ENCODE measurements around the gene C10orf53. TPM values are rescaled to one million over a fixed set of nuclear protein-coding genes. Genes with fewer than 3 reads are reported as not detected.

C10orf53 gene
- total RNA-seq, 1 donor, result not detected

GRCh38 chr10:49737474-49738201 lies 58.2 kb downstream of the C10orf53 start:
- no peaks in the 10 kb centered on the region for H3K79me2 ChIP-seq (ENCODE audit: insufficient read depth, low read length)
- no peak overlapping the region for H3K27ac ChIP-seq (ENCODE audit: low read depth, low read length)
- TF ChIP-seq, protein P1, sequence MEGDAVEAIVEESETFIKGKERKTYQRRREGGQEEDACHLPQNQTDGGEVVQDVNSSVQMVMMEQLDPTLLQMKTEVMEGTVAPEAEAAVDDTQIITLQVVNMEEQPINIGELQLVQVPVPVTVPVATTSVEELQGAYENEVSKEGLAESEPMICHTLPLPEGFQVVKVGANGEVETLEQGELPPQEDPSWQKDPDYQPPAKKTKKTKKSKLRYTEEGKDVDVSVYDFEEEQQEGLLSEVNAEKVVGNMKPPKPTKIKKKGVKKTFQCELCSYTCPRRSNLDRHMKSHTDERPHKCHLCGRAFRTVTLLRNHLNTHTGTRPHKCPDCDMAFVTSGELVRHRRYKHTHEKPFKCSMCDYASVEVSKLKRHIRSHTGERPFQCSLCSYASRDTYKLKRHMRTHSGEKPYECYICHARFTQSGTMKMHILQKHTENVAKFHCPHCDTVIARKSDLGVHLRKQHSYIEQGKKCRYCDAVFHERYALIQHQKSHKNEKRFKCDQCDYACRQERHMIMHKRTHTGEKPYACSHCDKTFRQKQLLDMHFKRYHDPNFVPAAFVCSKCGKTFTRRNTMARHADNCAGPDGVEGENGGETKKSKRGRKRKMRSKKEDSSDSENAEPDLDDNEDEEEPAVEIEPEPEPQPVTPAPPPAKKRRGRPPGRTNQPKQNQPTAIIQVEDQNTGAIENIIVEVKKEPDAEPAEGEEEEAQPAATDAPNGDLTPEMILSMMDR (IDR thresholded peaks at IDR 0.05; ENCODE audit: extremely low read depth, low read depth, low read length), result no peak
- H3K4me1 ChIP-seq (ENCODE audit: insufficient read depth, low read length), result no peaks in the 10 kb centered on the region
- peak; percentile 82 for DNase-seq (ENCODE audit: insufficient read length, low spot score, missing footprints)
- no peak overlapping the region for H3K4me2 ChIP-seq (ENCODE audit: insufficient read depth, low read length)
- no peak overlapping the region for H3K4me3 ChIP-seq (ENCODE audit: insufficient read depth, low read length)
- no peaks in the 10 kb centered on the region for H3K9me3 ChIP-seq (ENCODE audit: low read depth, low read length)
- H3K27me3 ChIP-seq (ENCODE audit: insufficient read depth, low read length), result no peaks in the 10 kb centered on the region
- no peak overlapping the region for H2AFZ ChIP-seq (ENCODE audit: low read length)
- H4K20me1 ChIP-seq (ENCODE audit: insufficient read depth, low read length), result no peaks in the 10 kb centered on the region
- no peaks in the 10 kb centered on the region for H3K36me3 ChIP-seq (ENCODE audit: insufficient read depth, low read length)

- Histone ChIP-seq H4K20me1 (ENCODE audit: insufficient read depth, low read length) (no peaks in the 10 kb centered on the region), H3K79me2 (ENCODE audit: insufficient read depth, low read length) (no peaks in the 10 kb centered on the region), H2AFZ (ENCODE audit: low read length) (no peak overlapping the region), H3K27ac (ENCODE audit: low read depth, low read length) (no peak overlapping the region), H3K27me3 (ENCODE audit: insufficient read depth, low read length) (no peaks in the 10 kb centered on the region), H3K4me3 (ENCODE audit: insufficient read depth, low read length) (no peak overlapping the region), H3K4me2 (ENCODE audit: insufficient read depth, low read length) (no peak overlapping the region), H3K36me3 (ENCODE audit: insufficient read depth, low read length) (no peaks in the 10 kb centered on the region), H3K4me1 (ENCODE audit: insufficient read depth, low read length) (no peaks in the 10 kb centered on the region), H3K9me3 (ENCODE audit: low read depth, low read length) (no peaks in the 10 kb centered on the region)
- peak; percentile 76 for DNase-seq (ENCODE audit: insufficient read length, low spot score, missing footprints)
- TF ChIP-seq, protein P1 (IDR thresholded peaks at IDR 0.05; ENCODE audit: extremely low read depth, low read depth, low read length), result no peak
These were observed 59.3 kb downstream of the C10orf53 start for GRCh38 chr10:49738616-49739360.

GRCh38 chr10:49739426-49739825 lies 60.0 kb downstream of the C10orf53 start:
- Histone ChIP-seq H3K27me3 (ENCODE audit: insufficient read depth, low read length) (no peaks in the 10 kb centered on the region), H2AFZ (ENCODE audit: low read length) (no peak overlapping the region), H3K36me3 (ENCODE audit: insufficient read depth, low read length) (no peaks in the 10 kb centered on the region), H3K4me2 (ENCODE audit: insufficient read depth, low read length) (no peak overlapping the region), H3K27ac (ENCODE audit: low read depth, low read length) (no peak overlapping the region), H3K9me3 (ENCODE audit: low read depth, low read length) (no peaks in the 10 kb centered on the region), H4K20me1 (ENCODE audit: insufficient read depth, low read length) (no peaks in the 10 kb centered on the region), H3K4me1 (ENCODE audit: insufficient read depth, low read length) (no peaks in the 10 kb centered on the region), H3K79me2 (ENCODE audit: insufficient read depth, low read length) (no peaks in the 10 kb centered on the region), H3K4me3 (ENCODE audit: insufficient read depth, low read length) (no peak overlapping the region)
- DNase-seq (ENCODE audit: insufficient read length, low spot score, missing footprints), result peak; percentile 44
- TF ChIP-seq, protein P1 (IDR thresholded peaks at IDR 0.05; ENCODE audit: extremely low read depth, low read depth, low read length), result no peak
